GM12801 (cell line): ENCODE results near the gene TJP2.

Source experiments
- CTCF ChIP-seq: IDR thresholded peaks from one replicate; pipeline ENCODE4 v1.5.1; 2011; ENCODE audit warnings: control low read depth; ENCODE audit not compliant: insufficient read length; ENCODE audit errors: extremely low read depth

The TJP2 gene

GRCh38 chr9:69173891-69174615 lies at the start of gene TJP2:
Gene TJP2 (plus strand): TSS chr9:69174277. CDS start chr9:69174373, 96 bp downstream.
- TF ChIP-seq CTCF: no peak

- TF ChIP-seq CTCF: no peak
Observed at GRCh38 chr9:69130456-69131441, 43.3 kb upstream of the TJP2 start.

- TF ChIP-seq CTCF: no peak
Observed at GRCh38 chr9:69131682-69132081, 42.4 kb upstream of the TJP2 start.

GRCh38 chr9:69132361-69132760 lies 41.7 kb upstream of the TJP2 start:
- no peak for TF ChIP-seq CTCF

GRCh38 chr9:69134412-69134811 lies 39.7 kb upstream of the TJP2 start:
- TF ChIP-seq CTCF: no peak

- TF ChIP-seq CTCF: no peak
Observed at GRCh38 chr9:69136185-69136584, 37.9 kb upstream of the TJP2 start.

GRCh38 chr9:69136779-69137178 lies 37.3 kb upstream of the TJP2 start:
- TF ChIP-seq CTCF: no peak
